SU-DHL-6 (cell line): ENCODE data around the gene U2AF2.

Experiments
- CTCF ChIP-seq: fragments of 200-600 bp; sonication (generic); IDR thresholded peaks from one replicate; pipeline ENCODE4 v1.5.1; 2017; ENCODE audit warnings: antibody characterized with exemption, mild to moderate bottlenecking, low read length, moderate library complexity; ENCODE audit not compliant: insufficient read depth, poor library complexity, severe bottlenecking
- EZH2phosphoT487 ChIP-seq: fragments of 200-600 bp; sonication (generic), shearing (Covaris generic); conservative IDR thresholded peaks from 2 replicates; pipeline ENCODE4 v1.6.1; 2018; ENCODE audit warnings: mild to moderate bottlenecking, antibody characterized with exemption, low read length, moderate library complexity, mixed read lengths

- TF ChIP-seq CTCF = no peak
- no peak for TF ChIP-seq EZH2phosphoT487
Measured at GRCh38 chr19:55676889-55677505, 22.2 kb downstream of the U2AF2 start.
